SK-N-SH (cell line): Measurements from ENCODE around the gene ACSM2B. TPM values are rescaled to one million over a fixed set of nuclear protein-coding genes. Genes with fewer than 3 reads are reported as not detected.

ENCODE experiments used
- CTCF ChIA-PET: fragments of 300-600, 350-600 bp; formaldehyde crosslinking; extraction: SDS; loops from one replicate; lab custom pipeline; 2021; lab: Yijun Ruan, JAX
- POLR2A ChIA-PET: fragments of 350-600 bp; sonication (Branson Sonifier 250); formaldehyde crosslinking; extraction: SDS; loops from one replicate; lab custom pipeline; 2020; ENCODE audit warnings: antibody characterized with exemption, inconsistent platforms; lab: Yijun Ruan, JAX
- DNase-seq: peaks from one replicate; pipeline ENCODE4 v3.0.0; 2012
- H2AFZ ChIP-seq: fragments of 200-600 bp; sonication (generic); 2 replicates; pipeline ENCODE4 v1.8.1; 2016; ENCODE audit warnings: antibody characterized with exemption, mild to moderate bottlenecking, low read depth
- H3F3A ChIP-seq: fragments of 200-600 bp; sonication (generic); replicated peaks from 2 replicates; pipeline ENCODE3; 2016; ENCODE audit warnings: antibody characterized with exemption, mild to moderate bottlenecking; ENCODE audit not compliant: insufficient read depth
- H3K27ac ChIP-seq, 2 experiments: fragments of 200-500 bp in 1 of 2; fragments of 200-600 bp in 1 of 2; sonication (Bioruptor generic) in 1 of 2; sonication (generic), shearing (Covaris generic) in 1 of 2; 2 replicates each; pipeline versions ENCODE4 v1.5.1 to v1.6.1; 2014 to 2016; ENCODE audit warnings: low read depth in 2 of 2, inconsistent platforms in 1 of 2, low read length in 1 of 2, mild to moderate bottlenecking in 1 of 2, mixed read lengths in 1 of 2
- H3K27me3 ChIP-seq: fragments of 200-600 bp; sonication (generic), shearing (Covaris generic); 2 replicates; pipeline ENCODE4 v1.6.1; 2016; ENCODE audit warnings: mixed run types; ENCODE audit not compliant: insufficient read depth
- H3K36me3 ChIP-seq, 2 experiments: fragments of 200-500 bp in 1 of 2; fragments of 200-600 bp in 1 of 2; sonication (Bioruptor generic) in 1 of 2; sonication (generic) in 1 of 2; replicated peaks in 1 of 2; 2 replicates each; pipeline versions ENCODE3 to v1.5.1; 2014 to 2016; ENCODE audit warnings: low read length in 1 of 2, mild to moderate bottlenecking in 1 of 2; ENCODE audit not compliant: insufficient read depth in 2 of 2, control insufficient read depth in 1 of 2
- H3K4me1 ChIP-seq, 2 experiments: fragments of 200-500 bp in 1 of 2; fragments of 200-600 bp in 1 of 2; sonication (Bioruptor generic) in 1 of 2; sonication (generic), shearing (Covaris generic) in 1 of 2; 2 replicates each; pipeline versions ENCODE4 v1.5.1 to v1.6.1; 2014 to 2016; ENCODE audit warnings: low read depth in 1 of 2, low read length in 1 of 2, mixed run types in 1 of 2; ENCODE audit not compliant: insufficient read depth in 2 of 2, control insufficient read depth in 1 of 2
- H3K4me2 ChIP-seq: fragments of 200-600 bp; sonication (generic), shearing (Covaris generic); 2 replicates; pipeline ENCODE4 v1.6.1; 2017; ENCODE audit warnings: mixed run types
- H3K4me3 ChIP-seq, 2 experiments: fragments of 200-500 bp in 1 of 2; fragments of 200-600 bp in 1 of 2; sonication (Bioruptor generic) in 1 of 2; sonication (generic), shearing (Covaris generic) in 1 of 2; 2 replicates each; pipeline versions ENCODE4 v1.5.1 to v1.8.1; 2014 to 2016; ENCODE audit warnings: low read depth in 2 of 2, inconsistent platforms in 1 of 2, low read length in 1 of 2, mild to moderate bottlenecking in 1 of 2, mixed read lengths in 1 of 2, moderate library complexity in 1 of 2
- H3K79me2 ChIP-seq: fragments of 200-600 bp; sonication (generic); 2 replicates; pipeline ENCODE4 v1.8.1; 2017; ENCODE audit warnings: mild to moderate bottlenecking; ENCODE audit not compliant: insufficient read depth
- H3K9ac ChIP-seq: fragments of 200-600 bp; sonication (generic); 2 replicates; pipeline ENCODE4 v1.6.1; 2017; ENCODE audit warnings: mixed run types
- H3K9me2 ChIP-seq: fragments of 200-600 bp; sonication (generic); 2 replicates; pipeline ENCODE4 v1.6.1; 2017; ENCODE audit warnings: mixed run types
- H3K9me3 ChIP-seq: fragments of 200-600 bp; sonication (generic); 2 replicates; pipeline ENCODE4 v1.6.1; 2017; ENCODE audit warnings: mixed run types, mild to moderate bottlenecking, moderate library complexity
- H4K20me1 ChIP-seq: fragments of 200-600 bp; sonication (generic); 2 replicates; pipeline ENCODE4 v1.6.1; 2017; ENCODE audit warnings: mild to moderate bottlenecking, mixed run types; ENCODE audit not compliant: insufficient read depth
- CHD2 ChIP-seq: fragments of 150-350 bp; IDR thresholded peaks from 2 replicates; pipeline ENCODE4 v1.6.1; 2018; ENCODE audit warnings: low read length; ENCODE audit not compliant: partially characterized antibody
- CTCF ChIP-seq: fragments of 200-600 bp; sonication (generic); IDR thresholded peaks from 2 replicates; pipeline ENCODE4 v1.6.1; 2017; ENCODE audit warnings: antibody characterized with exemption, mild to moderate bottlenecking, moderate library complexity
- ELF1 ChIP-seq: IDR thresholded peaks from 2 replicates; pipeline ENCODE4 v1.4.0; 2012
- FOSL2 ChIP-seq: IDR thresholded peaks from 2 replicates; pipeline ENCODE4 v1.4.0; 2012; ENCODE audit warnings: low read depth, mild to moderate bottlenecking, moderate library complexity, borderline replicate concordance
- FOXJ3 ChIP-seq: sonication (generic); formaldehyde crosslinking; IDR thresholded peaks from 2 replicates; pipeline ENCODE4 v1.5.1; 2020; ENCODE audit warnings: mild to moderate bottlenecking, missing genetic modification reagents
- GABPA ChIP-seq: IDR thresholded peaks from 2 replicates; pipeline ENCODE4 v1.4.0; 2012; ENCODE audit warnings: low read depth, mild to moderate bottlenecking
- MAX ChIP-seq: IDR thresholded peaks from 2 replicates; pipeline ENCODE4 v1.4.0; 2012; ENCODE audit warnings: low read depth
- MXI1 ChIP-seq: IDR thresholded peaks from 2 replicates; pipeline ENCODE4 v1.6.1; 2012; ENCODE audit warnings: mild to moderate bottlenecking, low read depth, low read length, improper control_type of control experiment
- NFIC ChIP-seq: IDR thresholded peaks from 2 replicates; pipeline ENCODE4 v1.4.0; 2012; ENCODE audit warnings: borderline replicate concordance
- PBX3 ChIP-seq: IDR thresholded peaks from 2 replicates; pipeline ENCODE4; 2012
- RAD21 ChIP-seq: IDR thresholded peaks from 2 replicates; pipeline ENCODE4 v1.6.1; 2012; ENCODE audit warnings: mild to moderate bottlenecking, low read length
- RCOR1 ChIP-seq: fragments of 150-350 bp; IDR thresholded peaks from 2 replicates; pipeline ENCODE4 v1.6.1; 2017; ENCODE audit warnings: antibody characterized with exemption, low read length
- RFX5 ChIP-seq: IDR thresholded peaks from 2 replicates; pipeline ENCODE4 v1.6.1; 2012; ENCODE audit warnings: mild to moderate bottlenecking, improper control_type of control experiment, low read length
- RXRA ChIP-seq: IDR thresholded peaks from 2 replicates; pipeline ENCODE4 v1.4.0; 2012; ENCODE audit warnings: low read depth, mild to moderate bottlenecking, borderline replicate concordance
- SMC3 ChIP-seq: IDR thresholded peaks from 2 replicates; pipeline ENCODE4 v1.6.1; 2012; ENCODE audit warnings: low read depth, low read length, improper control_type of control experiment
- TAF1 ChIP-seq: IDR thresholded peaks from 2 replicates; pipeline ENCODE4 v1.6.1; 2012; ENCODE audit warnings: low read depth, mild to moderate bottlenecking, low read length, moderate library complexity, borderline replicate concordance
- TCF12 ChIP-seq: IDR thresholded peaks from 2 replicates; pipeline ENCODE4 v1.4.0; 2012
- TEAD4 ChIP-seq: IDR thresholded peaks from 2 replicates; pipeline ENCODE4 v1.4.0; 2012; ENCODE audit warnings: mild to moderate bottlenecking, borderline replicate concordance; ENCODE audit not compliant: insufficient read depth
- USF2 ChIP-seq: fragments of 150-350 bp; IDR thresholded peaks from 2 replicates; pipeline ENCODE4 v1.6.1; 2017; ENCODE audit warnings: antibody characterized with exemption, low read length, low read depth, borderline replicate concordance
- YY1 ChIP-seq: IDR thresholded peaks from 2 replicates; pipeline ENCODE4 v1.4.0; 2012; ENCODE audit warnings: low read depth, mild to moderate bottlenecking
- WGBS: methylation state at CpG from one replicate; pipeline ENCODE4 v1.1.6; 2017; ENCODE audit warnings: low lambda C conversion rate; 5-methylcytosine and 5-hydroxymethylcytosine counted together
- polyA plus RNA-seq, 3 experiments: library from polyadenylated mRNA; depleted of rRNA; stranded (reverse); fragments of >200 nt; gene quantifications; 2 replicates each; pipeline ENCODE4 v1.2.3, GENCODE V29; 2012

Gene ACSM2B
- polyA plus RNA-seq, 1 of the 3 experiments (the other 2 are of a cell fraction), result not detected

- no peaks in the 10 kb centered on the region; the same call in 1 of the 2 replicates for H3K27me3 ChIP-seq
- TF ChIP-seq NFIC (no peak), MXI1 (no peak), PBX3 (no peak), CHD2 (no peak), FOSL2 (no peak), TEAD4 (no peak), RAD21 (no peak), MAX (no peak), SMC3 (no peak), TAF1 (no peak)
- no peak overlapping the region for H3K27ac ChIP-seq
- no peak overlapping the region for H3K9ac ChIP-seq
- H3K79me2 ChIP-seq, result no peaks in the 10 kb centered on the region
- H2AFZ ChIP-seq, result no peak overlapping the region
- H3K9me3 ChIP-seq, result no peaks in the 10 kb centered on the region
- ChIA-PET CTCF (no interaction called here), POLR2A (no interaction called here)
- no peak overlapping the region for H3K4me2 ChIP-seq
- no peaks in the 10 kb centered on the region for H3K4me1 ChIP-seq
- no peaks in the 10 kb centered on the region for H3F3A ChIP-seq
- no peaks in the 10 kb centered on the region for H3K9me2 ChIP-seq
- no peaks in the 10 kb centered on the region for H3K36me3 ChIP-seq
- H3K4me3 ChIP-seq, result no peak overlapping the region
- H4K20me1 ChIP-seq, result no peaks in the 10 kb centered on the region
- 0% methylated on average over 2 of the region's 2 CpGs for WGBS
- no peak for DNase-seq
These were observed 43.8 kb upstream of the ACSM2B start for GRCh38 chr16:20620003-20620402.

- Histone ChIP-seq H3K79me2 (no peaks in the 10 kb centered on the region), H3K9ac (no peak overlapping the region), H2AFZ (no peak overlapping the region), H4K20me1 (no peaks in the 10 kb centered on the region), H3F3A (no peaks in the 10 kb centered on the region), H3K4me3 (no peak overlapping the region), H3K27ac (no peak overlapping the region), H3K9me2 (no peaks in the 10 kb centered on the region), H3K4me2 (no peak overlapping the region), H3K9me3 (no peaks in the 10 kb centered on the region), H3K27me3 (no peaks in the 10 kb centered on the region; the same call in 1 of the 2 replicates), H3K36me3 (no peaks in the 10 kb centered on the region), H3K4me1 (no peaks in the 10 kb centered on the region)
- TF ChIP-seq RXRA (no peak), ELF1 (no peak), CTCF (no peak), SMC3 (no peak), YY1 (no peak), RFX5 (no peak), RCOR1 (no peak), GABPA (no peak), FOXJ3 (no peak), TCF12 (no peak), USF2 (no peak)
- ChIA-PET CTCF (no interaction called here), POLR2A (no interaction called here)
- 0% methylated on average over 1 of the region's 1 CpG for WGBS
- no peak for DNase-seq
These were observed 41.1 kb upstream of the ACSM2B start for GRCh38 chr16:20617271-20617670.
